SK-N-MC (cell line): ENCODE data around the gene AP2S1.

Experiments
- DNase-seq: peaks from one replicate; pipeline ENCODE4 v3.0.0-alpha.2; 2011; ENCODE audit warnings: low read depth, low spot score
- H3K27ac ChIP-seq: fragments of 200-600 bp; sonication (generic); 2 replicates; pipeline ENCODE4 v1.5.1; 2016; ENCODE audit warnings: mixed run types
- H3K36me3 ChIP-seq: fragments of 200-600 bp; sonication (generic); 2 replicates; pipeline ENCODE4 v1.6.1; 2017; ENCODE audit warnings: antibody characterized with exemption, low read length, mixed read lengths; ENCODE audit not compliant: insufficient read depth
- H3K4me3 ChIP-seq: fragments of 200-600 bp; sonication (generic); 2 replicates; pipeline ENCODE4 v1.5.1; 2016
- H3K9ac ChIP-seq: fragments of 200-600 bp; sonication (generic); 2 replicates; pipeline ENCODE4 v1.8.0; 2017; ENCODE audit warnings: mixed run types, mixed read lengths; ENCODE audit not compliant: insufficient read length
- H3K9me3 ChIP-seq: fragments of 200-600 bp; sonication (generic); 2 replicates; pipeline ENCODE4 v1.6.1; 2017; ENCODE audit warnings: low read depth, mild to moderate bottlenecking, antibody characterized with exemption, low read length, moderate library complexity, mixed read lengths
- EZH2 ChIP-seq: fragments of 200-600 bp; sonication (generic); IDR thresholded peaks from one replicate; pipeline ENCODE4 v1.6.1; 2017; ENCODE audit warnings: antibody characterized with exemption
- FOXP2 ChIP-seq: optimal IDR thresholded peaks from 2 replicates; pipeline ENCODE3; 2011; ENCODE audit warnings: mild to moderate bottlenecking, moderate library complexity; ENCODE audit not compliant: insufficient read depth; ENCODE audit errors: extremely low read length, control extremely low read depth
- POLR2AphosphoS5 ChIP-seq: IDR thresholded peaks from 2 replicates; pipeline ENCODE4 v1.6.1; 2012; ENCODE audit warnings: mild to moderate bottlenecking, low read depth, low read length, borderline replicate concordance

The AP2S1 gene

DNA sequence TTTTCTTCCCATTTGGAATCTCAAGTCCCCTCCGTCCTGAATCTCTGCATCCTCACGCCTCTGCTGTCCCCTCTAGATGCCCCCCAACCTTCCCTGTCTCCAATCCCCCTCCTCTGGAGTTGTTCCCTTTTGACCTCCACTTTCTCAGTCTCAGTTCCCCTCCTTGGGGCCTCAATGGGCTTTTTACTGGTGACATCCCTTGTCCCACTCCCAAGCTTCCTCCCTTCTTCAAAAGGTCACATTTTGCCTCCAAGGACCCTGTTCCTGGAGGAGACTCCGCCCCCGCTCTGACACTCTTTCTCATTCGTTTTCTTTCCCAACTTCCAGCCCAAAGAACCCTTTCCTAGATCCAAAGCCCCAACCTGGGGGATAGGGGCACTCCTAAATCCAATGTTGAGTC is 1.0 kb downstream of the AP2S1 start:
- Histone ChIP-seq H3K27ac (peak overlapping the region; percentile 50; the same call in 1 of the 2 replicates), H3K9me3 (no peaks in the 10 kb centered on the region), H3K4me3 (peak overlapping the region; percentile 100), H3K36me3 (peaks cover 4% of the 10 kb centered on the region), H3K9ac (peak overlapping the region; percentile 98)
- TF ChIP-seq FOXP2: no peak
- TF ChIP-seq EZH2: no peak
- TF ChIP-seq POLR2AphosphoS5: no peak
- DNase-seq: no peak

- TF ChIP-seq FOXP2 (no peak), POLR2AphosphoS5 (no peak), EZH2 (no peak)
- no peak overlapping the region for H3K4me3 ChIP-seq
- H3K9me3 ChIP-seq: no peaks in the 10 kb centered on the region
- H3K36me3 ChIP-seq: peaks cover 9% of the 10 kb centered on the region
- no peak for DNase-seq
- H3K9ac ChIP-seq: no peak overlapping the region
- no peak overlapping the region for H3K27ac ChIP-seq
These were observed 2.3 kb downstream of the AP2S1 start for GRCh38 chr19:46848389-46848788.

GRCh38 chr19:46847528-46847927 is 3.1 kb downstream of the AP2S1 start:
- DNase-seq: no peak
- TF ChIP-seq FOXP2 (no peak), POLR2AphosphoS5 (no peak), EZH2 (no peak)
- peaks cover 9% of the 10 kb centered on the region for H3K36me3 ChIP-seq
- no peaks in the 10 kb centered on the region for H3K9me3 ChIP-seq
- H3K27ac ChIP-seq: no peak overlapping the region
- no peak overlapping the region for H3K4me3 ChIP-seq
- no peak overlapping the region for H3K9ac ChIP-seq

- Histone ChIP-seq H3K9me3 (no peaks in the 10 kb centered on the region), H3K4me3 (no peak overlapping the region), H3K36me3 (peaks cover 12% of the 10 kb centered on the region), H3K27ac (no peak overlapping the region), H3K9ac (no peak overlapping the region)
- TF ChIP-seq FOXP2 (no peak), EZH2 (no peak), POLR2AphosphoS5 (no peak)
- no peak for DNase-seq
These were observed 4.6 kb downstream of the AP2S1 start for GRCh38 chr19:46845959-46846459.

- no peak for DNase-seq
- TF ChIP-seq POLR2AphosphoS5 (no peak), EZH2 (no peak)
- peaks cover 23% of the 10 kb centered on the region for H3K36me3 ChIP-seq
- H3K27ac ChIP-seq: no peak overlapping the region
- no peaks in the 10 kb centered on the region for H3K9me3 ChIP-seq
- H3K9ac ChIP-seq: no peak overlapping the region
- H3K4me3 ChIP-seq: no peak overlapping the region
These were observed 6.6 kb downstream of the AP2S1 start for GRCh38 chr19:46844067-46844489.

DNA sequence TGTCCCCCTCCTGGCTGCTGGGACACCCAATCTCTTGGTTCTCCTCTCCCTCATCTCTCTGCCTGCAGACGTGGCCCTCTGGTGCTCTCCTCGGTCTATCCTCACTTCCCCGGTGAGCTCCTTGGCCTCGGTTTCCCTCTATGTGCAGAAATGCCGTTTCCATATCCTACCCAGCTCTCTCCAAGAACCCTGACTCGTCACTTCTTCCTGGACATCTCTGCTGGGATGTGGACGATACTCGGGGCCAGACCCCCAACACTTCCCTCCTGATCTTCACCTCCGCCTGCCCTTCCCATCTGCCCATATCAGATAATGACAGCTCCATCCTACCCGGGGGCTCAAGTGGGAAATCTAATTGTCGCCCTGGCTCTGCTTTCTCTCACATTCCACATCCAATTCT is 7.9 kb downstream of the AP2S1 start:
- TF ChIP-seq FOXP2 (no peak), POLR2AphosphoS5 (no peak), EZH2 (no peak)
- H3K36me3 ChIP-seq: peaks cover 28% of the 10 kb centered on the region
- no peak overlapping the region for H3K27ac ChIP-seq
- no peak overlapping the region for H3K4me3 ChIP-seq
- DNase-seq: no peak
- H3K9me3 ChIP-seq: no peaks in the 10 kb centered on the region
- H3K9ac ChIP-seq: no peak overlapping the region

GRCh38 chr19:46841458-46842083 is 9.1 kb downstream of the AP2S1 start:
- no peak overlapping the region for H3K9ac ChIP-seq
- TF ChIP-seq FOXP2: no peak
- TF ChIP-seq POLR2AphosphoS5: no peak
- TF ChIP-seq EZH2: no peak
- no peak overlapping the region for H3K4me3 ChIP-seq
- H3K9me3 ChIP-seq: no peaks in the 10 kb centered on the region
- no peak overlapping the region for H3K27ac ChIP-seq
- no peak for DNase-seq
- H3K36me3 ChIP-seq: peaks cover 25% of the 10 kb centered on the region

DNA sequence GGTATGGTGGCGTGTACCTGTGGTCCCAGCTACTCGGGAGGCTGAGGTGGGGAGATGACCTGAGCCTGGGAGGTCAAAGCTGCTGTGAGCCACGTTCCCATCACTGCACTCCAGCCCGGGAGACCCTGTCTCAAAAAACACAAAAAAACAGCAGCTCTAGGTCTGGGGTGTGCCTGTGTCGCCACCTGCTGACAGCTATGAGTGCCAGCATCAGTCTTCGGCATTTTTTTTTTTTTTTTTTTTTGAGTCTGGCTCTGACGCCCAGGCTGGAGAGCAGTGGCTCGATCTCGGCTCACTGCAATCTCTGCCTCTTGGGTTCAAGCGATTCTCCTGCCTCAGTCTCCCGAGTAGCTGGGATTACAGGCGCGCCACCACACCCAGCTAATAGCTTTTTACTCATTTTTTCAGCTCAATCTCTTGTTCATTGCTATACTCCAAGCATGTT is 10.1 kb downstream of the AP2S1 start:
- no peak overlapping the region for H3K27ac ChIP-seq
- no peak overlapping the region for H3K4me3 ChIP-seq
- H3K9me3 ChIP-seq: no peaks in the 10 kb centered on the region
- DNase-seq: no peak
- H3K9ac ChIP-seq: no peak overlapping the region
- peaks cover 25% of the 10 kb centered on the region for H3K36me3 ChIP-seq
- TF ChIP-seq FOXP2 (no peak), EZH2 (no peak), POLR2AphosphoS5 (no peak)

GRCh38 chr19:46839752-46840497 is 10.7 kb downstream of the AP2S1 start:
- no peak for DNase-seq
- H3K4me3 ChIP-seq: no peak overlapping the region
- H3K9ac ChIP-seq: no peak overlapping the region
- TF ChIP-seq POLR2AphosphoS5 (no peak), EZH2 (no peak), FOXP2 (no peak)
- peaks cover 25% of the 10 kb centered on the region for H3K36me3 ChIP-seq
- H3K9me3 ChIP-seq: no peaks in the 10 kb centered on the region
- H3K27ac ChIP-seq: peak overlapping the region; percentile 22; the same call in 1 of the 2 replicates
